Mesothelial cell of epicardium (in vitro differentiated cells): ENCODE data around the gene MS4A1. TPM values are rescaled to one million over a fixed set of nuclear protein-coding genes. Genes with fewer than 3 reads are reported as not detected.
A peak's percentile ranks its signal among the peaks of the same experiment; 100 is the strongest.

Source experiments
- DNase-seq, 2 experiments: peaks; one replicate each; pipeline ENCODE4 v3.0.0; 2021; ENCODE audit warnings: low spot score in 2 of 2; ENCODE audit not compliant: unreplicated experiment in 2 of 2
- H3K27ac Mint-ChIP-seq: 2 replicates; pipeline ENCODE4 v1.8.0; 2021; ENCODE audit warnings: mixed read lengths
- H3K27me3 Mint-ChIP-seq: 2 replicates; pipeline ENCODE4 v1.8.0; 2021; ENCODE audit warnings: low read depth, mixed read lengths
- H3K36me3 Mint-ChIP-seq: 2 replicates; pipeline ENCODE4 v1.8.0; 2021; ENCODE audit warnings: mixed read lengths
- H3K4me1 Mint-ChIP-seq: 2 replicates; pipeline ENCODE4 v1.8.0; 2021; ENCODE audit warnings: mixed read lengths
- H3K4me3 Mint-ChIP-seq: 2 replicates; pipeline ENCODE4 v1.8.0; 2021; ENCODE audit warnings: mild to moderate bottlenecking, moderate library complexity, mixed read lengths
- H3K9me3 Mint-ChIP-seq: 2 replicates; pipeline ENCODE4 v1.8.0; 2021; ENCODE audit warnings: mixed read lengths
- CTCF ChIP-seq: fragments of 200-600 bp; sonication (generic); IDR thresholded peaks from one replicate; pipeline ENCODE4 v1.5.0; 2021; ENCODE audit warnings: antibody characterized with exemption; ENCODE audit not compliant: unreplicated experiment
- total RNA-seq: library from RNA; stranded (reverse); gene quantifications from 3 replicates; pipeline ENCODE4 v1.2.1, GENCODE V29; 2021

The MS4A1 gene
- total RNA-seq, 1 donor from 2014 or later, result not detected

DNA sequence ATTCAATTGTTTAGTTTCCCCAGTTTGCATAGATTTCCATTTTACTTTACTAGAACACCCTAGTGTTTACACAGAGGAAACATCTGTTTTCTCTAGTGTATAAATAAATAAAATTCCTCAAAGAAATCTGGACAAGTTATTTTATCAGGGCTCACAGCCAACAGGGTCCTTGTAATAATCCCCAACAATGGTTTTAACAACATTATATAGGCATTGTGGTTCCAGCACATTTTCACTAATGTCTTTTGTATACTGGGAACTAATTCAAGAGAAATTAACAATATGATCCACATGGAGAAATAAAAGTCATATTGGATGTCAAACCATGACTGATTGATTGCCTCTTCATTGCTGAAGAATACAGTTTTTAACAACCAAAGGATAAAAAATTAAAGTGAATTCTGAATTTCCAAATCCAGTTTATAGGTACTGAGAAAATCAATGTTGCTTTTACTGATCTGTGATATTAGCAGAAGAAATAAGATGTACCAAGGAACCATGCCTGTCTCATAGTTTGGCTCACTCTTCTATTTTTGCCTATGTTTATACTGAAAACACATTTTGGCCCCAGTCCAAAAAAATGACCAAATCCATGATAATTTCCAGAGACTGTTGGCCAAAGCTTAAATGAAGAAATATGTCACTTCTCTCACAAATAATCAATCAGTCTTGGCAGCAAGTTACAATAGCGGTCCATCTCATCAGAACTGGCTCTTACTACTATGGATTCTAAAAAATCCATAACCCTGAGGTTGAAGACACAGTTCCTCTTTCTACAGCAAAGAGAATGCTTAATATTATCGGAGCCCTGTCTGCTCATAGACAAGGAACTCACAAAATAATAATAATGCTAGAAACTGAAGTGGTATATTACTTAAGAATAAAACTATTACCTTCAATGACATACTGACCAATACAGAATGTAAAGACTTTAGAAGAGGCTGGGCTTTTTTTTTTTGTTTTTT is 58.1 kb downstream of the MS4A1 start:
- Mint-ChIP-seq H3K4me1 (peaks cover 16% of the 10 kb centered on the region), H3K9me3 (no peaks in the 10 kb centered on the region), H3K27ac (peak overlapping the region; percentile 22), H3K27me3 (peaks cover 4% of the 10 kb centered on the region), H3K36me3 (no peaks in the 10 kb centered on the region), H3K4me3 (no peak overlapping the region)
- DNase-seq, result no peak
- no peak for TF ChIP-seq CTCF

GRCh38 chr11:60515144-60515855 is 59.7 kb downstream of the MS4A1 start, which contains the start of gene MS4A13:
TSS of gene MS4A13 (plus strand) at chr11:60515392. CDS start at chr11:60518084, 2,692 bp downstream.
- H3K4me1 Mint-ChIP-seq, result peaks cover 16% of the 10 kb centered on the region
- H3K27ac Mint-ChIP-seq, result no peak within 1 kb of the TSS
- no peak for DNase-seq
- H3K27me3 Mint-ChIP-seq, result peaks cover 5% of the 10 kb centered on the region
- H3K36me3 Mint-ChIP-seq, result no peaks in the 10 kb centered on the region
- no peak for TF ChIP-seq CTCF
- no peak within 1 kb of the TSS for H3K4me3 Mint-ChIP-seq
- H3K9me3 Mint-ChIP-seq, result peaks cover 5% of the 10 kb centered on the region

Other genes starting within 250 kb of the MS4A1 start
- gene MS4A4E, start 212.7 kb upstream of the MS4A1 start, total RNA-seq, result 0.31 to 0.61 TPM in 2 of 3 replicates, not detected in the other
- gene MS4A4A, start 175.2 kb upstream of the MS4A1 start, total RNA-seq, result not detected in 3 replicates
- gene MS4A6E, start 128.6 kb upstream of the MS4A1 start, total RNA-seq, result not detected in 3 replicates
- gene MS4A7, start 77.3 kb upstream of the MS4A1 start, total RNA-seq, result not detected in 3 replicates
- not detected in 3 replicates for gene MS4A14, start 59.4 kb upstream of the MS4A1 start, total RNA-seq
- not detected in 3 replicates for gene MS4A5, start 26.3 kb upstream of the MS4A1 start, total RNA-seq
- gene MS4A12, start 36.9 kb downstream of the MS4A1 start, total RNA-seq, result not detected in 3 replicates
- not detected in 3 replicates for gene MS4A13, start 59.5 kb downstream of the MS4A1 start, total RNA-seq
- gene MS4A8, start 243.8 kb downstream of the MS4A1 start, total RNA-seq, result not detected in 3 replicates